NT2/D1 (cell line): ENCODE results near the gene ADARB2.

ENCODE experiments used
- SUZ12 ChIP-seq: IDR thresholded peaks from 2 replicates; pipeline ENCODE4 v1.6.1; 2011; ENCODE audit not compliant: insufficient read length, insufficient read depth; ENCODE audit errors: extremely low read depth
- YY1 ChIP-seq: IDR thresholded peaks from 2 replicates; pipeline ENCODE4 v1.6.1; 2011; ENCODE audit not compliant: insufficient read length, insufficient read depth
- ZNF274 ChIP-seq: IDR thresholded peaks from 2 replicates; pipeline ENCODE4 v1.6.1; 2011; ENCODE audit warnings: mild to moderate bottlenecking, low read depth, low read length

DNA sequence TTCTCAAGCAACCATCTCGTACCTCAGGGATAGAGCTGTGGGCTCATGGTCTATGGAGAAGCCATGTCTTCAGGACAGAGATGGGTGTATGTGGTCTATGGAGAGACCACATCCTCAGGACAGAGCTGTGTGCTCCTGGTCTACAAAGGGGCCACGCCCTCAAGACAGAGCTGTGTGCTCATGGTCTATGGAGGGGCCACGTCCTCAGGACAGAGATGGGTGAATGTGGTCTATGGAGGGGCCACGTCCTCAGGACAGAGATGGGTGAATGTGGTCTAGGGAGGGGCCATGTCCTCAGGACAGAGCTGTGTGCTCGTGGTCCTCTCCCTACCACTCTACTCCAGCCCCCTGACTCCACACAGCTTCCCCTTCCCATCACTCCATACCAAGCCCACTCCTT, 563.3 kb downstream of the ADARB2 start:
- TF ChIP-seq SUZ12 (no peak), ZNF274 (no peak), YY1 (no peak)
